ENCODE results near the gene EIF3D. TPM values are rescaled to one million over a fixed set of nuclear protein-coding genes. Genes with fewer than 3 reads are reported as not detected.
A peak's percentile ranks its signal among the peaks of the same experiment; 100 is the strongest.

EIF3D gene
- polyA plus RNA-seq, 3 donors = 261 to 323 (median 296) TPM

GRCh38 chr22:36470162-36470993, 58.6 kb downstream of the EIF3D start:
- DNase-seq = peak; percentile 80

GRCh38 chr22:36469094-36469710, 59.8 kb downstream of the EIF3D start:
- DNase-seq = no peak

- DNase-seq = no peak
Observed at GRCh38 chr22:36467946-36468345, 61.0 kb downstream of the EIF3D start.

GRCh38 chr22:36467042-36467810, 61.7 kb downstream of the EIF3D start:
- DNase-seq = no peak

GRCh38 chr22:36466258-36466657, 62.7 kb downstream of the EIF3D start:
- no peak for DNase-seq

- DNase-seq = no peak
Observed at GRCh38 chr22:36465232-36466021, 63.5 kb downstream of the EIF3D start.

- DNase-seq = no peak
Observed at GRCh38 chr22:36464715-36465231, 64.2 kb downstream of the EIF3D start.

DNA sequence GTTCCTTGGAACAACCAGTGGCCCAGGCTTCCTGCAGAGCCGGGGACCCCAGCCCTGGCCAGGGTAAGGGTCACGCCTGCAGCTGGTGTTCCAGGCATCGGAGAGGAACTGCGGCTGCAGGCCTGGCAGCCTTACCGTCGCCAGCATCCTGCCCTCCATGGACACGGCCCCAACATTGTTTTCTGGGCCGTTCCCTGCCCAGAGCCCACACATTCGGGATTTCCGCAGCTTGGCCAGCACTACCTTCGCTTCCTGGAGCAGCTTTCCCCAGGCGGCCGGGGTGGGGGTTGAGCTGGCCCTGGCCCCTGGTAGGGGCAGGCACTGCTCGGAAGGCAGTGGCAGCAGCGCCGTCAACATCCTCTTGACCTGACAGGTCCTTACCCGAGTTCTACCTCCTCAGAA, 65.2 kb downstream of the EIF3D start:
- no peak for DNase-seq

- peak; percentile 88 for DNase-seq
Observed at GRCh38 chr22:36461665-36462649, 67.0 kb downstream of the EIF3D start.

Other genes starting within 250 kb of the EIF3D start
- 100 to 1,000 TPM; 250 to 336 (median 293) TPM for gene MYH9, start 141.2 kb downstream of the EIF3D start, polyA plus RNA-seq (ENCODE audit: insufficient read length in 3 of 3)
- gene TXN2, start 47.5 kb downstream of the EIF3D start, polyA plus RNA-seq (ENCODE audit: insufficient read length in 3 of 3) = 100 to 1,000 TPM; 124 to 142 (median 126) TPM
- 10 to 100 TPM; 25.7 to 29.8 (median 29.5) TPM for gene FOXRED2, start 22.1 kb downstream of the EIF3D start, polyA plus RNA-seq (ENCODE audit: insufficient read length in 3 of 3)
- gene CACNG2, start 174.6 kb upstream of the EIF3D start, polyA plus RNA-seq (ENCODE audit: insufficient read length in 3 of 3) = not detected
- gene IFT27, start 247.0 kb upstream of the EIF3D start, polyA plus RNA-seq (ENCODE audit: insufficient read length in 3 of 3) = 10 to 100 TPM; 50.4 to 68.0 (median 66.3) TPM

All from renal pelvis (tissue), 4 donors.